RWPE1 (cell line): ENCODE measurements around the gene SRGAP1.

Experiments used
- CTCF ChIA-PET: fragments of 350-600 bp; sonication (Branson Sonifier 250); formaldehyde crosslinking; extraction: SDS; loops from one replicate; lab custom pipeline; 2021; lab: Yijun Ruan, JAX
- POLR2A ChIA-PET: fragments of 400-600 bp; formaldehyde crosslinking; extraction: SDS; loops from one replicate; lab custom pipeline; 2020; ENCODE audit warnings: antibody characterized with exemption; ENCODE audit not compliant: low non-redundant PET; lab: Yijun Ruan, JAX
- DNase-seq: peaks from one replicate; pipeline ENCODE4 v3.0.0; 2012; ENCODE audit warnings: low spot score
- H3K27ac ChIP-seq: fragments of 450-650 bp; 2 replicates; pipeline ENCODE4 v1.5.1; 2017
- TF ChIP-seq, protein P1 (sequence below): fragments of 450-650 bp; conservative IDR thresholded peaks from 2 replicates; pipeline ENCODE4 v1.5.1; 2017; ENCODE audit warnings: low read depth, mild to moderate bottlenecking

The SRGAP1 gene

DNA sequence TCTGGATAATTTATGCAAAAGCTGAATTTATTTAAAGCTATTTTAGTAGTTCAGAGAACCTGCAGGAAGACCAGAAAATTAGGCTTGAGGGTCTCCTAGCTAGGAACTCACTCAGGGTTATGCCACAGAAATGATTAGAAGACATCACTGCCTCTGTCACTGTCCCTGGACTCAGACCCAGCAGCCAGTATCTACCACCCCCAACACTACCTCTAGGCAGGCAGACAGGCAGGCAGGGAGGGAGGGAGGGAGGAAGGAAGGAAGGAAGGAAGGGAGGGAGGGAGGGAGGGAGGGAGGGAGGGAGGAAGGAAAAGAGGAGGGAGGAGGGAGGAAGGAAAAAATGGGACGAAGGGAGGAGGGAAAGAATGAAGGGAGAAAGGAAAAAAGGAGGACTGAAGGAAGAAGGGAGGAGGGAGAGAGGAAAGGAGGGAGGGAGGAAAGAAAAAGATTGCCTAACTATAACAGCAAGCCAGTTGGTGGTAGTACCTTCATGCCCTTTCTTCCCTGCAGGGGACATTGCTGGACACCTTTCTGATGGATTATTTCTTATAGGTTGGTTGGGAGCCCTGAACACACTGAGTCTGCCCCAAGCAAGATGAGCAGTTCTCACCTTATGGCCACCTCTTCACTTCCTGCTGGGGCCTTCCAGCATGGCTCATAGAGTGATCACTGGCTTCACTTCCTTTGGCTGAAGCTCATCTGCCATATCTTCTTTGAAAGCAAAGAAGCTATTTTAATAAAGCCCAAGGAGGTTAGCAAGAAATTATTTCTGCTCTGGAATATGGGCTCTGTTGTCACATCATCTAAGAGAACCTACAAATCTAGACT, 327.9 kb downstream of the SRGAP1 start:
- POLR2A ChIA-PET: no interaction called here
- H3K27ac ChIP-seq: no peak overlapping the region; the same call in 1 of the 2 replicates
- no peak for DNase-seq
- CTCF ChIA-PET: interaction anchor here (0.6 kb wide), 1 partner anchor 152 kb away, joined by 4 read pairs; no protein-coding TSS in a partner anchor
- TF ChIP-seq, protein P1, sequence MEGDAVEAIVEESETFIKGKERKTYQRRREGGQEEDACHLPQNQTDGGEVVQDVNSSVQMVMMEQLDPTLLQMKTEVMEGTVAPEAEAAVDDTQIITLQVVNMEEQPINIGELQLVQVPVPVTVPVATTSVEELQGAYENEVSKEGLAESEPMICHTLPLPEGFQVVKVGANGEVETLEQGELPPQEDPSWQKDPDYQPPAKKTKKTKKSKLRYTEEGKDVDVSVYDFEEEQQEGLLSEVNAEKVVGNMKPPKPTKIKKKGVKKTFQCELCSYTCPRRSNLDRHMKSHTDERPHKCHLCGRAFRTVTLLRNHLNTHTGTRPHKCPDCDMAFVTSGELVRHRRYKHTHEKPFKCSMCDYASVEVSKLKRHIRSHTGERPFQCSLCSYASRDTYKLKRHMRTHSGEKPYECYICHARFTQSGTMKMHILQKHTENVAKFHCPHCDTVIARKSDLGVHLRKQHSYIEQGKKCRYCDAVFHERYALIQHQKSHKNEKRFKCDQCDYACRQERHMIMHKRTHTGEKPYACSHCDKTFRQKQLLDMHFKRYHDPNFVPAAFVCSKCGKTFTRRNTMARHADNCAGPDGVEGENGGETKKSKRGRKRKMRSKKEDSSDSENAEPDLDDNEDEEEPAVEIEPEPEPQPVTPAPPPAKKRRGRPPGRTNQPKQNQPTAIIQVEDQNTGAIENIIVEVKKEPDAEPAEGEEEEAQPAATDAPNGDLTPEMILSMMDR: no peak

DNA sequence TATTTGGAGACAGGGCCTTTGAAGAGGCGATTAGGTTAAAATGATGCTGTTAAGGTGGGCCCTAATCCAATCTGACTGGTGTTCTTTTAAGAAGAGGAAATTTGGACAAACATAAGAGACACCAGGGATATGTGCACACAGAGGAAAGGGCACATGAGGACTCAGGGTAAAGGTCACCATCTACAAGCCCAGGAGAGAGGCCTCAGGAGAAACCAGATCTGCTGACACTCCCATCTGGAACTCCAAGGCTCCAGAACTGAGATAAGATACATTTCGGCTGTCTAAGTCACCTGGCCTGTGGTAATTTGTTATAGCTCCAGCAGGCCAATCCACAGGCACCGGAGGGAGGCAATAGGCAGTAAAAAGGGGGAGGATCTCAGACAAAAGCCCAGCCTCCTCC, 329.0 kb downstream of the SRGAP1 start:
- DNase-seq: no peak
- ChIA-PET CTCF (no interaction called here), POLR2A (no interaction called here)
- no peak overlapping the region for H3K27ac ChIP-seq
- TF ChIP-seq, protein P1: no peak

DNA sequence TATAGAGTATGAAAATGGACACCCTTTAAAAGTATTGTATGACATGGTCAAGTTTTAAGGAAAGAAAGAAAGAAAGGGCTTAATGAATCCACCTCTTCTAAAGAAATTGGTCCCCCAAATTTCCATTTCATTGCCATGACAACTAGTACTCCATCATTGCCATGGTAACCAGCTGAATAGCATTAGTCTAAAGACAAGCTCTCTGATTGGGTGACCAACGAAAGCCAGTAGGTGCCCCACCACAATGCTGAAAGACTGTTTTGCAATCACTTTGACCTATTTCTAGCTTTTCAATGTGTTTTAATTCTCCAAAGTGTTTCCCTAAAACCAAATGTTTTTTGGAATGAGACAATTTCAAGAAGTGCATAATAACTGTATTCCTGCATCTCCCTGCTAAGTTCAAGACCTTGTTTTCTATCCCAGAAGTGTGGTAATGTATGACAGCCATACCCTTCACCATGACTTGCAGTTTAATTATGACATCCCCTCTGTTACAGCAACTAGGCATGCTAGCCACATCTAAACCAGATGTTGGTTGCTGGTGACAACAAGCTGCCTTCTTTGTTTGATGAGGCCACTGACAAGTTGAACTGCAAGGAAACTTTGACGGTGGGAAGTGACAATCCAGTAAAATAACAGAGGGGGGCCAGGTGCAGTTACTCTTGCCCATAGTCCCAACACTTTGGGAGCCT, 330.9 kb downstream of the SRGAP1 start:
- DNase-seq: no peak
- ChIA-PET POLR2A (interaction anchor here (0.6 kb wide), 1 partner anchor 456 kb away, joined by 3 read pairs; no protein-coding TSS in a partner anchor), CTCF (interaction anchor here (0.5 kb wide), 1 partner anchor 64 kb away, joined by 3 read pairs; no protein-coding TSS in a partner anchor)
- no peak overlapping the region for H3K27ac ChIP-seq
- TF ChIP-seq, protein P1: no peak

DNA sequence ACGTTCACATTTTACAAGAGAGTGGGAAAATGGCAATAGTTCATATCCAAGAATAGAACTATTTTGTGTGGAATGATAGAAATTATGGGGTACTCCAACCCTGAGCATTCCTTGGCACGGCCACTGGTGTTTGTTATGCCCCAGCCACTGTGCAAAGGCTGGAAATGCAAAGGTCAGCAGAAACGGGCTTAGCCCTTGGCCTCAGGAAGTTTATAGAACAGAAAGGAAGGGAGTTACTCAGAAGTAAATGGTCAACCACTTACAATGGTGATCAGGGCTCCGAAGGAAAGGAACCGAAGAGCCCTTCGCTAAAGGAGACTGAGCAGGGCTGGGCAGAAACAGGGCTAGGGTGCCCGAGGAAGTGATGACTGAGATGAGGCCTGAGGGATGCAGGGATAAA, 332.5 kb downstream of the SRGAP1 start:
- DNase-seq: no peak
- ChIA-PET CTCF (no interaction called here), POLR2A (no interaction called here)
- TF ChIP-seq, protein P1: no peak
- H3K27ac ChIP-seq: no peak overlapping the region

DNA sequence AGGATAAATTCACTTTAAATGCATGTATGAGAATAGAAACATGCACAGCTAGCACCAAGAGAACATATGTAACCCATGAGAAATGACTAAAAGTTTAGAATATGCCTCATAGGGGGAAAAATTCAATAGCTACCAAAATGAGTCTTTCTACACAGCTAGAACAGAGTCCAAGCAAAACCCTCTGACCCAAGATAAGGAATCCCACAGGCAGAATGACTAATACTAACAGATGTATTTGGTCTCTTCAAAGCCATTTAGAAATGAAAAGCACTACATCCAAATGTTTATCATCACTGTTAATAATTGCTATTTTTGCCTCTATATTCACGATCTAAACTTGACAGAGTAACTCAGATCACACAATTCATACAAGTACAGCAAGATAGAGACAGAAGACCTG, 333.6 kb downstream of the SRGAP1 start:
- H3K27ac ChIP-seq: no peak overlapping the region
- ChIA-PET CTCF (interaction anchor here (1.2 kb wide), 1 partner anchor 303 kb away, joined by 4 read pairs; no protein-coding TSS in a partner anchor), POLR2A (no interaction called here)
- TF ChIP-seq, protein P1: no peak
- peak; percentile 48 for DNase-seq

DNA sequence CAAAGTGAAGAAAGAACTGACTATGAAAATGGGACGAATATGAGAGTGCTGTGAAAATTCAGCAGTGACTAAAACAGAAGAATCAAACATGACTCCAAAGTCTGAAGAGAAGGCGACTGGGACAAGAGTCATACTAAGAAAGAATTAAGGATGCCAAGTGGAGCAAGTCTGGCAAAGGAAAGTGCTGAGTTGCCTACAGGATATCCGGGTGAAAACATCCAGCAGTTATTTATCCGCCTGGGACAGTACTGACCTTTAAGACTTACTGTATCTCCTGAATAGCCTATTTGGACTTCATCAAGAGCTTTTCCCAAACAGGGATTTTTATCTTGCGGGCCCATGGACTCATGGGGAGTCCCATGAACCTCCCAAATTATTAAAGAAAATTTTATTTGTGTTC, 336.5 kb downstream of the SRGAP1 start:
- ChIA-PET POLR2A (no interaction called here), CTCF (interaction anchor here (0.6 to 2.0 kb wide), 4 partner anchors 18 to 342 kb away, joined by 3 to 16 read pairs (median 4); partner anchors contain the start of gene SRGAP1)
- no peak for DNase-seq
- TF ChIP-seq, protein P1: no peak
- H3K27ac ChIP-seq: no peak overlapping the region
